Activated CD4-positive, alpha-beta T cell treated with anti-CD3 and anti-CD28 coated beads, Interleukin-2, Interleukin-4, amounts not matched to agents 100 ng/mL and 50 ng/mL, durations not matched to agents 16 hours and 8 hours (primary cell): ENCODE measurements around the gene SWSAP1.
A peak's percentile ranks its signal among the peaks of the same experiment; 100 is the strongest.
"Not testable (repeated sequence)": the region's sequence is repeated elsewhere in the genome, so short reads cannot be mapped to it uniquely, and the experiment has no call there.

Experiments
- DNase-seq: peaks from one replicate; pipeline ENCODE4 v3.0.0-alpha.2; 2020; ENCODE audit warnings: low spot score

SWSAP1 gene

GRCh38 chr19:11379269-11379845, 4.9 kb downstream of the SWSAP1 start:
- DNase-seq = not testable (repeated sequence)

GRCh38 chr19:11379857-11380350, 5.4 kb downstream of the SWSAP1 start:
- no peak for DNase-seq

GRCh38 chr19:11380653-11381537, 6.4 kb downstream of the SWSAP1 start:
- DNase-seq = peak; percentile 98

GRCh38 chr19:11382898-11383705, 8.6 kb downstream of the SWSAP1 start:
- DNase-seq = peak; percentile 60

GRCh38 chr19:11383706-11384048, 9.2 kb downstream of the SWSAP1 start:
- DNase-seq = no peak

GRCh38 chr19:11384778-11385129, 10.3 kb downstream of the SWSAP1 start:
- no peak for DNase-seq

GRCh38 chr19:11387162-11388034, 12.9 kb downstream of the SWSAP1 start:
- no peak for DNase-seq

- no peak for DNase-seq
Measured at GRCh38 chr19:11390359-11390758, 15.9 kb downstream of the SWSAP1 start.

GRCh38 chr19:11390933-11391680, 16.6 kb downstream of the SWSAP1 start:
- DNase-seq = no peak

GRCh38 chr19:11397089-11397610, 22.7 kb downstream of the SWSAP1 start:
- DNase-seq = no peak

- no peak for DNase-seq
Measured at GRCh38 chr19:11399667-11400066, 25.2 kb downstream of the SWSAP1 start.

GRCh38 chr19:11400798-11401197, 26.3 kb downstream of the SWSAP1 start:
- DNase-seq = no peak

GRCh38 chr19:11401808-11402543, 27.5 kb downstream of the SWSAP1 start:
- no peak for DNase-seq

GRCh38 chr19:11404588-11405222, 30.2 kb downstream of the SWSAP1 start:
- no peak for DNase-seq

- peak; percentile 21 for DNase-seq
Measured at GRCh38 chr19:11405846-11406643, 31.6 kb downstream of the SWSAP1 start.

GRCh38 chr19:11406703-11407236, 32.3 kb downstream of the SWSAP1 start:
- DNase-seq = not testable (repeated sequence)

- DNase-seq = no peak
Measured at GRCh38 chr19:11408591-11408990, 34.1 kb downstream of the SWSAP1 start.

GRCh38 chr19:11410682-11411081, 36.2 kb downstream of the SWSAP1 start:
- no peak for DNase-seq
